GM18861 (cell line): ENCODE data around the gene TSEN2.
"Not testable (repeated sequence)": the region's sequence is repeated elsewhere in the genome, so short reads cannot be mapped to it uniquely, and the experiment has no call there.

ENCODE experiments used
- ATAC-seq: cut with Tn5 transposase; IDR thresholded peaks from one replicate; pipeline ENCODE4 v1.9.1; 2021; ENCODE audit not compliant: unreplicated experiment

TSEN2 gene

GRCh38 chr3:12484198-12484982 lies at the start of gene TSEN2:
TSS of gene TSEN2 (plus strand) at chr3:12484480. CDS start at chr3:12489801, 5,321 bp downstream.
- peak; percentile 92 for ATAC-seq

- ATAC-seq = no peak
These were observed 47.6 kb upstream of the TSEN2 start for GRCh38 chr3:12436514-12437220.

- no peak for ATAC-seq
These were observed 47.1 kb upstream of the TSEN2 start for GRCh38 chr3:12437221-12437605.

DNA sequence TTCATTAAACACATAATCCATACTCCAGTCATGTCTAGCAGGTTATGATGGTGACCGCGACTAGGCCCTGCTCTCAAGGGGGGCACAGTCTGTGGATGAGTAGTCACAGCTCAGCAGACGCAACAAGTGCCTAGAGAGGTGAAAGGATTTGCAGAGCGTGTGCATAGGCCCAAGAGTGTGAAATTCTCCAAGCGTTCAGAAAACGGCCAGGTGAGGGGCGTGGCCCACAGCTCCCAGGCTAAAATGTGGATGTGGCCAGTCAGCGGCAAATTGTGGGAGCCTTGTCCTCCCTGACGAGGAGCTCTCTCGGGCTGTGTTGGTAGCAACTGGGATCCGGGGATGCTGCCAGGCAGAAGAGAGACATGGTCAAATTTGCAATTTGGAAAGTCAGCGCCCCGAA lies 46.4 kb upstream of the TSEN2 start:
- no peak for ATAC-seq

- no peak for ATAC-seq
These were observed 46.0 kb upstream of the TSEN2 start for GRCh38 chr3:12438318-12438717.

- no peak for ATAC-seq
These were observed 44.9 kb upstream of the TSEN2 start for GRCh38 chr3:12439161-12439940.

GRCh38 chr3:12440927-12441714 lies 43.2 kb upstream of the TSEN2 start:
- ATAC-seq = no peak

- no peak for ATAC-seq
These were observed 41.4 kb upstream of the TSEN2 start for GRCh38 chr3:12442654-12443501.

DNA sequence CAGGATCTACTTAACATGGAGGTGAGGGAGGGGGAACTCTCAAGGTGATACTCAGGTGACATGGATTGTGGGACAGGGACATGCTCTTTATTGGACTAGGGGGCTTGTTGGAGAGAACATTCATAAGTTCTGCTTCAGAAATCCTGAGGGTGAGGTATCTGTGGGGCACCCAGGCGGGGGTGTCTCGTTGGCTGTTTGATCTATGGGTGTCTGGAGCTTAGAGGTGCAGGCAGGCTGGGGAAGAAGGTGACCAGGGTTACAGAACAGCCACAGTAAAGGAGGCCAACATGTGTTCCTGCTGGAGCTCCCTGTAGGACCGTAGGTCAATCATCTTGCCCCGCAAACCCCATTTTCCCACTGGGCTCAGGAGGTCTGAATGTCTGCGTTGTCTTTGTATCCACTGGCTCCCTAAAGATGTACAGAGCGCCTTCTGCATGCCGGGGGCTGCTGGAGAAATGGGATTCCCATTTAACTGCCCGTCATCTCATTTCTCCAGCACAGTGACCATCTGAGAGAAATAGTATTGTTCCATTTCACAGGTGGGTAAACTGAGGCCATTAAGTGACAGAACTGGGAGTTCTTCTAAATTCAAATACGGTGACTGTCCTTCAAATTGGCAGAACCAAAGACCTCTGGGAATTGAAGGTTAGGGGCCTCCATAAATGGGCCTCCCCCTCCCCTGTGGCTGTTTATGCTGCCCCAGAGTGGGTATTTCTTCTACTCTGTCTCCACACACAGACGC lies 40.3 kb upstream of the TSEN2 start:
- ATAC-seq = no peak

DNA sequence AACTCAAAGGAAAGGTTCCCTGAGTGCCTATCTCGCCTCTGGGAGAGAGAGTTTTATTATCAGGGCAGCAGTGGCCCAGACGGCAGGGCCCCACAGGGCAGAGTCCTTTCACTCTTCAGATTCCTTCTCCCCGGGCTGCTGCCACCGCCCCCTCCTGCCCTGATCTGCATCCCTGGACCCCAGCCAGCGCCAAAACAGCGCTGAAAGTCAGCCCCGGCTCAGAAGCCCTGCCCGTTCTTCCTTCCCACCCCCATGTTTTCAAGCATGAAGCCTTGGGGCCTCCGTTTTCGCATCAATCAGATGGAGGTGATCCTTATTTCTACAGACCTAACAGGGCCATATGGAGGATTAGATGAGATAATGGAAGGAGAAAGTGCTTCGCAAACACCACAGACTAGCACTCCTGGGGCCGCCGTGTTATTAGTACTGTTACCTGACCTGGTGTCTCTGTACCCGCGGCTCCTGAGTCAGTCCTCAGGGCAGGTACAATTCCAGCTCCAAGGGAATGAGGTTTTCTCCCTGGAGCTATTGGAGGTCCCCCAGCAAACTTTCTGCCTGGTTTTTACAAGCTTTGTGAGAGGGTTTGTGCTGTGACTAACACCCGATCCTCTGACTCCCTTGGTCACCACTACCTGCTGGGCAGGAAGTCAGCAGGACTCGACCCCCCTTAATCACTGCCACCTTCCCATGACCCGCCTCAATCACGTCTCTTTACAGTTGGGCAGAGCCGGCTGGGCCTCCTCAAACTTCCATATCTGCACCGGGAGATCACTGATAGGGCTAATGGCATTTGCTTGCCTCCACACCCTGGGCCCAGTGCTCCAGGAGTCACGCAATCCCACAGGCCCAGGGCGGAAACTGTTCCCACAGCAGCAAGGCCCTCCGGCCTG lies 39.5 kb upstream of the TSEN2 start:
- no peak for ATAC-seq

DNA sequence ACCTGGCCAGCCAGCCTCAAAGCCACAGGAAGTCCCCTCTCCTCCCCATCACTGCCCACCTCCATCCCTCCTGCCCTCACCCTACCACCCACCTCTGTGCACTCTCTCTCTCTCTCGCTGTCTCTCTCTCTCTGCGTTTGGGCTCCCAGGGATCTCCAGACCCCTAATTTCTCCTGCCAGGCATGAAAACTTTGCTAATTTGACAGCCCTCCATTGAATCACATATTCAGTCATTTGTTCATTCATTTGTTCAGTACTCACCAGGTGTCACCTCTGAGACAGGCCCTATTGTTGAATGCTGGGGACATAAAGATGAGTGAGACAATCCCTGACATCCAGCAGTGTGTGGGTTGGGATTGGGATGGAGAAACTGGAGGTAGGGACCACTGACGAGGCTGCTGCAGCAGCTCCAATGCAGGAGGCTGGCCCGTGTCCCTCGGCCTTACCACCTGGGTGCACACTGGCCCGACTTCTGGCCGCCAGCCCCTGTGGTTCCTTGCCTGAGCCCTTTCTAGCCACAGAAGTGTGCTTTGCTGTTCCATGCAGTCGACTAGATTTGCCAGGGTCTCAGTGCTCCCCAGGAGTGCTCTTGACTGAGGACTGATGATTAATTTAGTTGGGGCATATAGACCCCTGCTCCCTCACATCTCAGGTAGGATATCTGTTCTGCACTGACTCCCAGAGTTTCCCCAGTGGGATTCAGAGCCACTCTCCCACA lies 38.6 kb upstream of the TSEN2 start:
- ATAC-seq = no peak

GRCh38 chr3:12446298-12446697 lies 38.0 kb upstream of the TSEN2 start:
- ATAC-seq = no peak

- ATAC-seq = no peak
These were observed 37.2 kb upstream of the TSEN2 start for GRCh38 chr3:12447075-12447474.

DNA sequence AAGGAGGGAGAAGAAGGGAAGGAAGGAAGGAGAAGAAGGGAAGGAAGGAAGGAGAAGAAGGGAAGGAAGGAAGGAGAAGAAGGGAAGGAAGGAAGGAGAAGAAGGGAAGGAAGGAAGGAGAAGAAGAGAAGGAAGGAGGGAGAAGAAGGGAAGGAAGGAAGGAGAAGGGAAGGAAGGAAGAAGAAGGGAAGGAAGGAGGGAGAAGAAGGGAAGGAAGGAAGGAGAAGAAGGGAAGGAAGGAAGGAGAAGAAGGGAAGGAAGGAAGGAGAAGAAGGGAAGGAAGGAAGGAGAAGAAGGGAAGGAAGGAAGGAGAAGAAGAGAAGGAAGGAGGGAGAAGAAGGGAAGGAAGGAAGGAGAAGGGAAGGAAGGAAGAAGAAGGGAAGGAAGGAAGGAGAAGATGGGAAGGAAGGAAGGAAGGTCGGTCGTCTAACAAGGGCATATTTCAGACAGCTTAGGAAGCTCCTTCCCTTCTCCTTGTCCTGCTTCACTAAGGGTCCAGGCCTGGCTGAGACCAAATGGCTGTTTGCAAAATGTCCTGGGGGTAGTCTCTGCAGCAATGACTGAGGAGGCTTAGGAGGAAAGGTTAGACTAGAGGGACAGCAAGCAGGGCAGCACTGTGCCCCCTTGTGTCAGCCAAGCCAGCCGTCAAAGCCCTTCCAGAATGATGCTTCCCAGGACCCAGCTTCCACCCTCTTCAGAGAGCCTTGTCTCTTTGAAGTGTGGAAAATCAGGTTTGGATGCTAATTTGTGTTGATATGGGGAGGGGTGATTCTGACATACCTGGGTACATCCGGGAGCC lies 35.7 kb upstream of the TSEN2 start:
- ATAC-seq = not testable (repeated sequence)

DNA sequence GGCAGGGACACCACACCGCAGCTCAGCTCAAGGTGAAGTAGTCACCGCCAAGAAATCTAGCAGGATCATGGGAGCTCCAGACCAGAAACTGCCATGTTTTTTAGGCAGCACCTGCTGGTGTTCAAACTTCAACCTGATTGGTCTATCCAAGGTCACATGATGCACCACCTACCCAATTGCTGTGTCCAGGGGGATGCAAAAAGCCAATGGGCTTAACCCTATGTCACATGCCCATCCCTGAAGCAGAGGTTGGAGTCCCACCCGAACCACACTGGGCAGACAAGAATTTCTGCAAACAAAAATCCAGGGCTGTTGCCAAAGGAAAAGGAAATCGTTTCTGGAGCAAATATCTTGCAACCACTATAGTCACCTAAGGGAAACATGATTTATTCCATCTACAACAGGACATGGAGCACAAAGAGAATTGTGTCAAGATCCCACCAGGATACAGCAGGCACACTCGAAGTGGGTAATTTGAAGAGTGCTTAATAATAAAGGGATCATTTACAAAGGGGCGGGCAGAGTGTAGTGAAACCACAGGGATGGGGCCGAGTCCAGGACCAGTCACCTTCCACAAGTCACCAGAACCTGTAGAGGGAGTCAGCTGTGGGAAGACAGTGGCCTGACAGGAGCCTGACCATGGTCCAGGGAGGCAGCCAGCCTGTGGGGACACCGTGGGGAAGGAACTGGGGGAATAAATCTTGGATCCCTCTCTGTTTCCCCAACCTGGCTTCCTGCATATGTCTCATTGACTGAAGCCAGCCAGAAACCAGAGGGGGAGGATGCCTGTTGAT lies 34.2 kb upstream of the TSEN2 start:
- no peak for ATAC-seq

DNA sequence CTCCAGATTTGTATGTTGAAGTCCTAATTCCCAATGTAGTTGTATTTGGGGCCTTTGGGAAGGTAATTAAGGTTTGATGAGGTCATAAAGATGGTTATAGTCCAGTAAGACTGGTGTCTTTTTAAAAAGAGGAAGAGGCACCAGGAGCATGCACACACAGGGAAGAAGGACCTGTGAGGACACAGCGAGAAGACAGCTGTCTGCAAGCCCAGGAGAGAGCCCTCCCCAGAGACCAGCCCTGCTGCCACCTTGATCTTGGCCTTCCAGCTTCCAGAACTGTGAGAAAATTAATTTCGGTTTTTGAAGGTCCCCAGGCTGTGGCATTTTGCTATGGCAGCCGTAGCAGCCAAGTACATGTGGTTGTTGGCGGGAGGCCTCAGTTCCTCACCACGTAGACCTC lies 32.8 kb upstream of the TSEN2 start:
- no peak for ATAC-seq
